HG02678 (cell line): ENCODE results near the gene RNU6-9.

Experiments
- ATAC-seq: cut with Tn5 transposase; IDR thresholded peaks from one replicate; pipeline ENCODE4 v1.9.1; 2021; ENCODE audit warnings: mild to moderate bottlenecking, moderate library complexity; ENCODE audit not compliant: unreplicated experiment

The RNU6-9 gene

GRCh38 chr19:916645-917322 lies 23.5 kb downstream of the RNU6-9 start:
- ATAC-seq, result no peak

GRCh38 chr19:917323-918151 lies 24.3 kb downstream of the RNU6-9 start, which contains the start of gene KISS1R:
Gene KISS1R, plus strand, starts transcription at chr19:917333. Its CDS starts 170 bp downstream, at chr19:917503.
- ATAC-seq, result no peak

DNA sequence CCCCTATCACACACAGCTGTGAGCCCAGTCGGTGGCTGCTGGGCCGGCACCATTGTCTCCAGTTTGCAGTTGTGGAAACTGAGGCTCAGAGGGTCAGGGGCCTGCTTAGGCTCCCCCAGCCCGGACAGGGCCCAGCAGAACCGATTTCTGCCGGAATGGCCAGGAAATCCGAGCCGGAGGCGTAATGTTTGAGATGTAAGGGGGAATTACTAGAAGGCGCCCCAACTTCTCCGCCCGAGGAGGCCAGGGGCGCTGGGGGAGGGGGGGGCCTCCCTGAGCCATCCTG lies 24.8 kb downstream of the RNU6-9 start:
- no peak for ATAC-seq

- ATAC-seq, result no peak
Measured at GRCh38 chr19:918481-919198, 25.4 kb downstream of the RNU6-9 start.

DNA sequence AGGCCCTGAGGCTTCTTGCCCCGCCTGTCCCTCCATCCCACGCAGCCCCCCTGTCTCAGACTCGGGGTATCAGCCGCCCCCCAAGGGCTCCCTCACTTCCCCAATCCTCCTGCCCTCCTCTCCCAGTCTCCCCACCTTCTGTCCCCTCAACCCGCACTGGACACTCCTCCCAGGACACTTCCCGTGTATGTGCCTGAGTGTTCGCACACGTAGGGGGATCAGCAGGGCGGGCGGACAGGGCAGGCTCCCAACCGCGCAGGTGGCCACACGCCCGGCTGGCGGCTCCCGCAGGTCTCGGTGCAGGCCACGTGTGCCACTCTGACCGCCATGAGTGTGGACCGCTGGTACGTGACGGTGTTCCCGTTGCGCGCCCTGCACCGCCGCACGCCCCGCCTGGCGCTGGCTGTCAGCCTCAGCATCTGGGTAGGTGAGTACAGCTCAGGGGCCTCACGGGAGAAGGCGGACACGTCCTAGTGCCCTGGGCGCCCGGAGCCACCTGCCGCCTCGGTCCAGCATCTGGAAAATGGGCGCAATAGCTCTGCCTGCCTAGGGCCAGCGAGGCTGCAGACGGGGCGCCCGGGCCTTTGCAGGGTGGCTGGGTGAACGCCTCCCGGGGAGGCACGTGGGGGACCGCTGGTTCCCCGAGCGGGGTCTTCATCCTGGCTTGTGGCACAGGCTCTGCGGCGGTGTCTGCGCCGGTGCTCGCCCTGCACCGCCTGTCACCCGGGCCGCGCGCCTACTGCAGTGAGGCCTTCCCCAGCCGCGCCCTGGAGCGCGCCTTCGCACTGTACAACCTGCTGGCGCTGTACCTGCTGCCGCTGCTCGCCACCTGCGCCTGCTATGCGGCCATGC lies 26.1 kb downstream of the RNU6-9 start:
- ATAC-seq, result no peak

- no peak for ATAC-seq
Measured at GRCh38 chr19:920051-920864, 27.0 kb downstream of the RNU6-9 start.

GRCh38 chr19:924553-925086 lies 31.3 kb downstream of the RNU6-9 start:
- no peak for ATAC-seq

GRCh38 chr19:925087-925525 lies 31.8 kb downstream of the RNU6-9 start:
- peak; percentile 34 for ATAC-seq

GRCh38 chr19:925526-926322 lies 32.4 kb downstream of the RNU6-9 start, which contains the start of gene ARID3A:
Gene ARID3A, plus strand, starts transcription at chr19:926035. Its CDS starts 3,494 bp downstream, at chr19:929529.
- ATAC-seq, result peak; percentile 62

DNA sequence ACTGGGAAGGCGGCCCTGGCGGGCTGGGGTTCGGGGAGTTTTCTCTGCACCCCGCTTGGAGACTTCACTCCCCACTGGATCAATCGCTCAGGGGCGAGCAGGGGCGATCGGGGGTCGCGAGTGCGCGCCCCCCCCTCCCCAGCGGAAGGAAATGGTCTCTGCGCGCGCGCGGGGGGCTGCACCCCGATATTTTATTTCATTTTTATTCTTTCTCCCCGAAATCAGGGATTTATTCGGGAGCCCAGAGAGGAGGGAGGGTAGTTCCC lies 33.0 kb downstream of the RNU6-9 start:
- ATAC-seq, result no peak

DNA sequence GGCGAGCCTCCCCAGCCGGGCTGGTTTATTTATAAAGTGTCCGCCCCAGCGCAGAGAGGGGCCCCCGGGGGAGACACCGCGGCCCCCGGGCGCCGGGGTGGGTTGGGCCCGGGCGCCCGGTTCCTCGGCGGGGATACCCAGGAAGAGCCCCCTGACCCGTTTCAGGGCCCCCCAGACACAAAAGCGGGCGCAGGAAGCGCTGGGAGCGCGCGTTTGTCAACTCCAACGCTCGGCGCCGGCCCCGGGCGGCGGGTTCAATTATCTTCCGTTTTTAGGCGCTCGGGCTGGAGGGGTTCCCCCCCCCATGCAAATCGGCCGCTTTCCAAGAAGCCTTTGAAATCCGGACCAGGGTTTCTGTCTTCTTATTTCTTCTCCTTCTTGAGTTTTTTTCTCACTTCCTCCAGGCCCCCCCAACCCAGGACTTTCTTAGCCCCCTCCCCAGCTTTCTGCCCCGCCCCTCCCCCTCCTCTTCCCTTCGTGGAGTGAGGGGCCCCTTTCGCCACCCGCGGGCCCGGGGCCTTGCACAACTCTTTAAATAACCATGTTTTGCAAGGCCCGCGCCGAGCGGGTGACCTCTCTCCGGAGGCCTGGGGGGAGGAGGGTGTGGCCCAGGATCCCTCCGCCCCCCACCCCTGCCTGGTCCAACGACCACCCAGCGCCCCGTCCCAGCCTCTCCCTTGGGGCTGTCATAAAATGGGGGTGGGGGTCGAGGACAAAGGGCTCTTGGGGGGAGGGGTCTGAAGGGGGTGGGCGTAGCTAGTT lies 33.5 kb downstream of the RNU6-9 start:
- ATAC-seq, result no peak

- no peak for ATAC-seq
Measured at GRCh38 chr19:927351-927779, 34.1 kb downstream of the RNU6-9 start.

GRCh38 chr19:927780-928401 lies 34.6 kb downstream of the RNU6-9 start:
- ATAC-seq, result no peak

DNA sequence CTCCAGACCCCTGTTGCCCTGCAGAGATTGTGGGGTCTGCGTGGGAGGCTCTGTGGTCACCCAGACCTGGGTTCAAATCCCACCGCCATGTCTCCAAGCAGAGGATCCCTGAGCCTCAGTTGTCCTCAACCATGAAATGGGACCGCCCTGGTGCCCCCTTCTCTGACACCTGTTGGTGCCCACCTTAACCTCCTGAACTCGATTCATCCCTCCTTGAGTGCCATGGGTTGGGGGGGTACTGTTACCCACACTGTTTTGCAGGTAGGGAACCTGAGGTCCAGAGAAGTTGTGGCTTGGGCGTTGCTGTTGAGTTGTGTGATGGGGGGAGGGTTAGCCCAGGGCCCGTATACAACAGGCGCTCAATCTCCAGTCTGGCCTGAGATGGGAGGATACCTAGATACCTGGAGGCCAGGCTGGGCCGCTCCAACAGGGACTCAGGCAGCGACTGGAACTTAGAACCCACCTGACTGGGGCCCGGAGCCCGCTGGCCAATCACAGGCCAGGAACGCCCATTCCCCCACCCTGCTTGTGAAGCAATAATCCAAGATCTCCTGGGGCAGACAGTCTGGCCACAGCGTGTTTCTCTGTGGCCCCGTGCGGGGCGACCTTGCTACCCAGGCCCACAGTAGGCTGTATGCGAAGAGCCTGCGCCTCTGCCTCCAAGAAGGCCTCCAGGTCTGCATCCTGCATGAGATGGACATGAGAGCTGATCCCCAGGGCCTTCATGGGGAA lies 35.4 kb downstream of the RNU6-9 start:
- ATAC-seq, result no peak

DNA sequence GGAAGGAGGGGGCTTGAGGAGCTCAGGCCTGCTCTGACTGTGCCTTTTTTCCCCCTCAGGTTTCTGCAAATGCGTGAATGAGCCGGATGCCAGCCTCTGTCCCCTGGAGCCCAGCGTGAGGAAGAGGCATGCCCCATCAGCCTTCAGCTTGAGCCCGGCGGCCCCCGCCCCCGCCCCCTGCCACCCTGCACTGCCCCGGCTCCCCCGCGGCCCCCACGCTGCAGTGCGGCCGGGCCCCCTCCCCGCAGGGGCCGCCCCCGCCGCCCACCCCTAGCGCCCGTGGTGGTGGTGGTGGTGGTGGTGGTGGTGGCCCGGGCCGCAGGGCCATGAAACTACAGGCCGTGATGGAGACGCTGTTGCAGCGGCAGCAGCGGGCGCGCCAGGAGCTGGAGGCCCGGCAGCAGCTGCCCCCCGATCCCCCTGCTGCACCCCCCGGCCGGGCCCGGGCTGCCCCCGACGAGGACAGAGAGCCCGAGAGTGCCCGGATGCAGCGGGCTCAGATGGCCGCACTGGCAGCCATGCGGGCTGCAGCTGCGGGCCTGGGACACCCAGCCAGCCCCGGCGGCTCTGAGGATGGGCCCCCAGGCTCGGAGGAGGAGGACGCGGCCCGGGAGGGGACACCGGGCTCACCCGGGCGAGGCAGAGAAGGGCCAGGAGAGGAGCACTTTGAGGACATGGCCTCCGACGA lies 36.1 kb downstream of the RNU6-9 start:
- no peak for ATAC-seq

GRCh38 chr19:929891-930258 lies 36.6 kb downstream of the RNU6-9 start:
- no peak for ATAC-seq
